Fibroblast of villous mesenchyme (primary cell): ENCODE data around the gene OR5K4. TPM values are rescaled to one million over a fixed set of nuclear protein-coding genes. Genes with fewer than 3 reads are reported as not detected.
A peak's percentile ranks its signal among the peaks of the same experiment; 100 is the strongest.

Experiments used
- DNase-seq: peaks from one replicate; pipeline ENCODE4 v3.0.0-alpha.2; 2010; ENCODE audit warnings: low read depth
- H3K4me3 ChIP-seq: 2 replicates; pipeline ENCODE4 v1.5.1; 2011; ENCODE audit warnings: low read depth, mild to moderate bottlenecking, low read length
- total RNA-seq: library from RNA; depleted of rRNA; stranded (reverse); fragments of >200 nt; gene quantifications from 2 replicates; pipeline ENCODE4 v1.2.3, GENCODE V29; 2012
- TF ChIP-seq, protein P1 (sequence below): IDR thresholded peaks from 2 replicates; pipeline ENCODE4 v1.5.1; 2012; ENCODE audit warnings: low read depth, mild to moderate bottlenecking, low read length; ENCODE audit not compliant: insufficient read depth

The OR5K4 gene
- total RNA-seq, 1 donor: not detected

DNA sequence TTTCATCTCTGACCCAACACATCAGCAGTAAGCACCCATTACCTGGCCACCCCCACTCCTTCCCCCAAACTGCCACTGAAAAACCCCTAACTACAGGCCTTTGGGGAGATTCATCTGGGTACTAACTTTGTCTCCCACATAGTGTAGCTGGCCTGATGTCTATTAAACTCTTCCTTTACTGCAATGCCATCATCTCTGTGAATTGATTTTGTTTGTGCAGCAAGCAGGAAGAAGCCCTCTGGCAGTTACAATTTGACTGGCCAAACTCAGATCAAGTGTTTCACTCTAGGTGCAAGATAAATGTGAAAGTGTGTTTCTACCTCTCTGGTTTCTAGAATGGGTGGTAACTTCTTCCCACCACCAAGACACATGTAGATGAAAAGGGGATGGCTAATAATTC, 26.7 kb upstream of the OR5K4 start:
- H3K4me3 ChIP-seq: no peak overlapping the region
- no peak for DNase-seq
- TF ChIP-seq, protein P1, sequence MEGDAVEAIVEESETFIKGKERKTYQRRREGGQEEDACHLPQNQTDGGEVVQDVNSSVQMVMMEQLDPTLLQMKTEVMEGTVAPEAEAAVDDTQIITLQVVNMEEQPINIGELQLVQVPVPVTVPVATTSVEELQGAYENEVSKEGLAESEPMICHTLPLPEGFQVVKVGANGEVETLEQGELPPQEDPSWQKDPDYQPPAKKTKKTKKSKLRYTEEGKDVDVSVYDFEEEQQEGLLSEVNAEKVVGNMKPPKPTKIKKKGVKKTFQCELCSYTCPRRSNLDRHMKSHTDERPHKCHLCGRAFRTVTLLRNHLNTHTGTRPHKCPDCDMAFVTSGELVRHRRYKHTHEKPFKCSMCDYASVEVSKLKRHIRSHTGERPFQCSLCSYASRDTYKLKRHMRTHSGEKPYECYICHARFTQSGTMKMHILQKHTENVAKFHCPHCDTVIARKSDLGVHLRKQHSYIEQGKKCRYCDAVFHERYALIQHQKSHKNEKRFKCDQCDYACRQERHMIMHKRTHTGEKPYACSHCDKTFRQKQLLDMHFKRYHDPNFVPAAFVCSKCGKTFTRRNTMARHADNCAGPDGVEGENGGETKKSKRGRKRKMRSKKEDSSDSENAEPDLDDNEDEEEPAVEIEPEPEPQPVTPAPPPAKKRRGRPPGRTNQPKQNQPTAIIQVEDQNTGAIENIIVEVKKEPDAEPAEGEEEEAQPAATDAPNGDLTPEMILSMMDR: no peak

DNA sequence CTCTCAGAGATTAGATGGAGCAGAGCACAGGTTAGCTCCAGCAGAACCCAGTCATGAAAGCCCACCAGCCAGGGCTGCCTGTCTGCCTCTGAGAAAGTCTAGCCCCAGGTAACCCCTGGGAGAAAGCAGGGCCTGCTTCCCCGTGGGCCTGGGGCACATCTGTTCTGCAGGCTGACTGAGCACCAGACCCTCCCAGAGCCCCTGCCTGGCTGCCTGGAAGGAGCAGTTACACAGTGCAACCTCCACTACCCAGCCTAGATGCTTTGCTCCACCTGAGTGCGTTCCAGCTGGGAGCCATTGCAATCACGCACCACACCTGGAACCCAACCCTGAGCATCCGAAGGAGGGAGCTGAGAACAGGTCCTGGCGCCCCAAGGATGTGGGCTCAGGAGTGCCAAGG, 24.7 kb upstream of the OR5K4 start:
- TF ChIP-seq, protein P1: no peak
- DNase-seq: no peak
- no peak overlapping the region for H3K4me3 ChIP-seq

DNA sequence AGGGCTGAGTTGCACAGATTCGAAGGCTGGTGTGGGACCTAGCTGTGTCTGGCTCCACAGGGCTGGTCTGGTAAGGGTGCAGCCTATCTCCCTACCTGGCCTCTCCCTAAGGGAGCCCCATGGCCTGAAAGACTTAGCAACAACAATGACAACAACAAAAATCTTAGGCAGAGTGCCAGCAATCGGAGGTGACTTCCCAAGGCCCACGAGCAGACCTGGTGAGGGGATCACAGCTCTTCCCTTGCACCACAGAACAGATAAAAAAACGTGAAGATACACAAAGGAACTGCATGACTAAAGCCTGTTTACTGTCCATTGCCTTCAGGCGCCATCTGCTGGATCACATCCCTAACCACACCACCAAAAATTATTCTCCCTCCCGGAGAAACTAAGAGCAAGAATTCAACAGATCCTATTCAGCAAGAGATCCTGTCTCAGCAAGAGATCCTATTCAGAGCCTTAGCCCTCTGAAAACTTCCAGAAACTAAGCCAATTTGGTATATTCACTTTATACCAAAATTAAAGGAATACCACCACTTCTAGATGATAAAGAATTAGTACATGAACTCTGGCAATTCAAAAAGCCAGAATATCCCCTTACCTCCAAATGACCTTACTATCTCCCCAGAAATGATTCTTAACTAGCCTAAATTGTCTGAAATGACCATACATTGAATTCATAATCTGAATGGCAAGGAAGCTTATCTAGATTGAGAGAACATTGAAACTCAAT, 24.1 kb upstream of the OR5K4 start:
- H3K4me3 ChIP-seq: no peak overlapping the region
- DNase-seq: peak; percentile 47
- TF ChIP-seq, protein P1: peak; percentile 80

DNA sequence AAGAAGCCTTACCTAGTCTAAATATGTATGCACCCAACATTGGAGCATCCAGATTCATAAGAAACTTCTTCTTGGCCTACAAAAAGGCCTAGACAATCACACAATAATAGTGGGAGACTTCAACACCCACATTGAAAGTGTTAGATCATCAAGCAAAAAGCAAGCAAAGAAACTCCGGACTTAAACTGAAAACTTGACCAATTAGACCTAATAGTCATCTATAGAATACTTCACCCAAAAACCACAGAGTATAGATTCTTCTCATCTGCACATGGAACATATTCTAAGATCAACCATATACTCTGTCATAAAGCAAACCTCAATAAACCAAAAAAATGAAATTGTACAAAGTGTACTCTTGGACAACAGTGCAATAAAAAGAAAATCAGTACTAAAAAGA, 22.3 kb upstream of the OR5K4 start:
- DNase-seq: no peak
- H3K4me3 ChIP-seq: no peak overlapping the region
- TF ChIP-seq, protein P1: no peak

DNA sequence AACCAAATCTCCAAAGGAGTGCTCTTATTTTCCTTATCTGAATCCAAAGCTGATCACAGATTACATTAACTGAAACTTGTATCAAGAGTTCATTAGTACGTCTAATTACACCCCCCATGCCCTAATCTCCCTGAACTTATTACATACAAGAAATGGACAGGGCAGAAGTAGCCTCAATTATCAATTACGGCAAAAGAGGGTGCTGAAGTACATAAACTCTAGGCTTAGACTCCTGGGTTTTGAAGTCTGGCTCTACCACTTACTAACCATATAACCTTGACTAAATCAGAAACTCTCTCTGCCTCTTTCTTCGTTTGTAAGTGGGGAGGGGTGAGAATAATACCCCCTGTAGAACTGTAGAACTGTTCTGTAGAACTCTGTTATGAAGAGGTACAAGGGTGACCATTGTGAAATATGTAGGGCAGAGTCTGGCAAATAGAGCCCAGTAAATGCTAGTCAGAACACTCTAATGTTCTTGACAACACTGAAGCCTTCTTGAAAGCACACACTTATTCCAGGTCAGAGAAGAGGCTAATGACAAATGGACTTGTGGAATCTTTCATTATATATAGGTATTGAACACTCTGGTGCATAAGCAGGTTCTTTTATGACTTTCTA, 19.6 kb upstream of the OR5K4 start:
- TF ChIP-seq, protein P1: peak; percentile 30
- H3K4me3 ChIP-seq: no peak overlapping the region
- peak; percentile 21 for DNase-seq

DNA sequence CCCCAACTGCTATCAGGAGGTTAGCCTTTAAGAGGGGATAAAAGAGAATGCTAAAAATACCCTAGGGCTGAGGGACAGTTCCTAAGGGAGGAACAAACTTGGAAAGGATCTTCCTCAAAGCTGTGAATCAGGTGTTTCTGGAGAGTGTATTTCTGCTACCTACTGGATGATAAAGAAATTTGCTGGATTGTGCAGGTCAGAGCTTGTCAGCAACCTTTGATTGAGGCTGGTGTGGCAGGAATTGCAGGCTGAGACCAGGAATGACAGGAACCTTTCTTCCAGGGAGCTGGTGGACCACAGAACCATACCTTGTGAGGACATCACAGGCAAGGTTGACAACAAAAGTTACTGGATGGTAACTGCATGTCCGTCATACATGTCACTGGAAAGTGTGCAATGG, 14.6 kb upstream of the OR5K4 start:
- TF ChIP-seq, protein P1: no peak
- H3K4me3 ChIP-seq: no peak overlapping the region
- no peak for DNase-seq
